NCI-H1105 (cell line): ENCODE measurements around the gene CIRBP.
A peak's percentile ranks its signal among the peaks of the same experiment; 100 is the strongest.

ENCODE experiments used
- DNase-seq: peaks from one replicate; lab custom pipeline; 2025; lab: John Stamatoyannopoulos, UW

The CIRBP gene

DNA sequence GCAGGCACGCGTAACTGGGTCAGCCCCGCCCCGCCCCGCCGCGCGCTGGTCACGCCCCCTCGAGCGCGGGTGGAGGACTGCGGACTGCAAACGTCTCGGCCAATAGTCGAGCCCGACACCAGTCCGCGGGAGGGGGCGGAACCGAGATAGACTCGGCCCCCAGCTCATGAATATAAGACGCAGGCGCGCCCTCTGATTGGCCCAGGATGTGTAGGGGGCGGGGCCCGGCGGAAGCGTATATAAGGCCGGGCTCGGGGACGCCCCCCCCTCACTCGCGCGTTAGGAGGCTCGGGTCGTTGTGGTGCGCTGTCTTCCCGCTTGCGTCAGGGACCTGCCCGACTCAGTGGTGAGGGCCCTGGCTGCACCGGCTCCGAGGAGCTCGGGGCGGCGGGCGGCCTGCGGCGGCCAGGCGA lies at the start of gene CIRBP:
Gene CIRBP (plus strand): TSS at position 268 of the 413 bp plus-strand sequence. CDS start 1,602 bp downstream, outside the sequence.
- DNase-seq, result peak; percentile 98

GRCh38 chr19:1219786-1220476 lies 49.2 kb upstream of the CIRBP start:
- DNase-seq, result no peak

- no peak for DNase-seq
These were observed 48.6 kb upstream of the CIRBP start for GRCh38 chr19:1220477-1220930.

DNA sequence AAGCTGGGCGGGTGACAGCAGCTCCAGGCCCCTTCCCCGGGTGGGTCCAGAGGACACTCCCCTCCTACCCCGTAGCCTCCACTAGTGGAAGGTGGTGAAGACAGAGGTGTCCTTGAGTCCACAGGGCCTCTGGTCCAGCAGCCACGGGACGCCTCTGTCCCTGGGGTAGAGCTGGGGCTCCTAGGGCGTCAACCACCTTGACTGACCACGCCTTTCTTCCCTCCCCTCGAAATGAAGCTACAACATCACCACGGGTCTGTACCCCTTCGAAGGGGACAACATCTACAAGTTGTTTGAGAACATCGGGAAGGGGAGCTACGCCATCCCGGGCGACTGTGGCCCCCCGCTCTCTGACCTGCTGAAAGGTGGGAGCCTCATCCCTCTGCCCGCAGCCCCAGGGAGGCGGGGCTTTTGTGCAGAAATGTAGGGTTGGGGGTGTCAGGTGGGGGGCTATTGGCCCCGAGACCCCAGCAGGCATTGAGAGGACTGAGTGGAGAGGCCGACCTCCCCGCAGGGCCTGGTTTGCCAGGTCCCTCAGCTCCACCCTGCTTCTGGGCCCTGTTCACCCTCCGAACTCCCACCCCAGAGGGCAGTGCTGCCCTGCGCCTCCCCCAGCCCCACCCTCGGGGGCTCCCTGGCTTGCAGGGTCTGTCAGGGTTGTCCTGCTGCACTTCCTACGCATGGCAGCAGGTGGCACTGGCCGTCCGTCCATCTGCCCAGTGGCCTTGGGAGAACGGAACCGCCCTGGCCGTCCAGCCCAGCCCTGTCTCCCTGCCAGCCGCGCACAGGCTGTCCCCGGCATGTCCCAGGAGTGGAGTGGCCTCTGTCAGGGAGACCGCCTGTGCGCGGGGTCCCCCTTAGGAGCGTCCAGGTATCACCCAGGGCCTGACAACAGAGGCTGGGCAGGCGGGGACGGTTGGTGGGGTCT lies 47.9 kb upstream of the CIRBP start:
- DNase-seq, result no peak

DNA sequence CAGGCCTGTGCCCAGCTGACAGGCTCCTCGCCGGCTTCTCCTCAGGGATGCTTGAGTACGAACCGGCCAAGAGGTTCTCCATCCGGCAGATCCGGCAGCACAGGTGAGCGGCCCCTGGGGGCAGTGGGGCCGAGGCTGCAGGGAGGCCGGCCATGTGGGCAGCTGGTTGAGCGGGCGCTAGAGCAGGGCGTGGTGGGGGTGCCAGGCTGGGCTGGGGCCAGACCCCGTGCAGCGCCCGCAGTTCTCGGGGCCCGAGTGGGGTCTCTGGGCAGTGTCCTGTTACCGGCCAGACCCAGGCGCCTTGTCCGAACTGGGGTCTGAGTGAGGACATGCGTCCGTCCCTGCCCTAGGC lies 47.3 kb upstream of the CIRBP start:
- DNase-seq, result no peak

GRCh38 chr19:1222394-1222793 lies 46.7 kb upstream of the CIRBP start:
- DNase-seq, result no peak

GRCh38 chr19:1223018-1223855 lies 45.9 kb upstream of the CIRBP start:
- no peak for DNase-seq

DNA sequence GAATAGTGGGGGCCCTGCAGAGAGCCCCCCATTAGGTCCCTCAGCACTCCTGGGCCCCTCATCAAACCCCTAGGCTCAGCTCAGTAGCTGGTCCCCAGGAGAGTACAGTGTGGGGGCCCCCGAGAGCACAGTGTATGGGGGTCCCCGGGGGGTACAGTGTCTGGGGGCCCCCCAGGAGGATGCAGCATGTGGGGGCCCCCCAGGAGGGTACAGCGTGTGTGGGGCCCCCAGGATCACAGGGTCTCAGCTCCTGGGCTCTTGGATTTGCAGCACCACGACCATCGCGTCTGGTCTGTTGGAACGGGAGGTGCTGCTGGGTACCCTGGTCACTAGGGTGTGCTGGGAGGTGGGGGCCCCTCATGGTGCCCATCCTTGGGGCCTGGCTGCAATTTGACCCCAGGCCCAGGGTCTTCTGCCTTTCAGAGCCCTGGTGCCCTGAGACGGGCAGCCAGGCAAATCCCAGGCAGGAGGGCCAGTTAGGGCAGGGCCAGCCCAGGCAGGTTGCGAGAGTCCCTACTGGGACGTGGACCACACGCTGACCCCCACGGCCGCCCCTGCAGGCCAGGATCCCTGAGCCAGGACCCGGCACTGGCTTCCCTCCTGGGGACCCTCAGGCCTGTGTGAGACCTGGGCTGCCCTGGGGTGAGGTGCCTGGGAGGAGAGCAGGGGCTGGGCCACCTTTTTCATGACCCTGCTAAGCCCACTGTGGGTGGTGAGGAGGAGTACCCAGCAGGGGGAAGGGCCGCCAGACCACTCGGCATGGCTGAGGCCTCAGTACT lies 44.9 kb upstream of the CIRBP start:
- no peak for DNase-seq

DNA sequence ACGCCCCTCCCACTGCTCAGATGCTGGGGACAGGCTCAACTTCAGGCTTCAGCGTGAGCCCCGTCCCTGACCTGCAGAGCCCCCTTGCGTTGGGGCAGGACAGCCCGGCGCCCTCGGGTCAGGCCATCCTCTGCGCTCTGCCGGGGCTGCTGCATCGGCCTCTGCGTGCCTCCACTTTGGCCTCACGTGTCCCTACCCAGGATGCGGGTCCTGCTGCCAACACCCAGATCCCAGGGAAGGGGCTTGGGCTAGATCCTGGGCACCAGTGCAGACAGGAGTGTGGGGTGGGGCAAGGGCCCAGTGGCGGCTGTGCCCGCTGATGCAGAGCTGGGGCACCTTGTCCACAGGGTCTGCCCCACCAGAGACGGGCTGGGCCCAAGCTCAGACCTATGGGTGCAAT lies 44.3 kb upstream of the CIRBP start:
- no peak for DNase-seq

DNA sequence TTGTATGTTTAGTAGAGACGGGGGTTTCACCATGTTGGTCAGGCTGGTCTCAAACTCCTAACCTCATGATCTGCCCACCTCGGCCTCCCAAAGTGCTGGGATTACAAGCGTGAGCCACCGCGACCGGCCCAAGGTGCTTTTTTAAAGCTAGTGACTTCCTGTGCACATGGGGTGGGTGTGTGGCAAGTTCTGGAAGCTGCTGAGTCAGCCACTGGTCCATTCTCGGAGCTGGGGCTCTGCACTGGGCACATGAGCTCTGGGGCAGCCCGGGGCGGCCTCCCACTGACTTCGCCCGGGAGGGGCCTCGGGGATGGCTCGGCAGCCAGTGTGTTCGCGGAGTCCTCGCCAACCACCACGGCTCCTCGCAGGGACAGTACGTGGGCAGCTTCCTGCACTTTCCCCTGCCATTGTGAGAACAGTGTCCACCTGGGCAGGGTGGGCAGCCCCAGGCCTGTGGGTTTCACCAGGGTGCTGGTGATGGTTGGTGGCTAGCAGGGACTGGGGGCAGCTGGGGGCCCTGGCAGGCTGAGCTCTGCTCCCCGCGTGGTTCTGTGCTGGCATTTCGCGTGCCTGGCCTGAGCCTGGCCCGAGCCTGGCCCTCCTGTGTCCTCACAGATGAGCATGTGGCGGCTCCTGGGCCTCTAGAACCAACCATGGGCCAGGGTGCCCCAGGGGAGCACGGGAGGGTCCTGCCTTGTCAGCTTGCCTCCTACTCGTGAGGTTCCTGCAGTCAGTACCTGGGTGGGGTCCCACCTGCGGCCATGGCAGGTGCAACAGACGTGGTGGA lies 43.5 kb upstream of the CIRBP start:
- no peak for DNase-seq

- DNase-seq, result no peak
These were observed 43.0 kb upstream of the CIRBP start for GRCh38 chr19:1226227-1226518.

GRCh38 chr19:1226522-1227303 lies 42.4 kb upstream of the CIRBP start:
- no peak for DNase-seq

DNA sequence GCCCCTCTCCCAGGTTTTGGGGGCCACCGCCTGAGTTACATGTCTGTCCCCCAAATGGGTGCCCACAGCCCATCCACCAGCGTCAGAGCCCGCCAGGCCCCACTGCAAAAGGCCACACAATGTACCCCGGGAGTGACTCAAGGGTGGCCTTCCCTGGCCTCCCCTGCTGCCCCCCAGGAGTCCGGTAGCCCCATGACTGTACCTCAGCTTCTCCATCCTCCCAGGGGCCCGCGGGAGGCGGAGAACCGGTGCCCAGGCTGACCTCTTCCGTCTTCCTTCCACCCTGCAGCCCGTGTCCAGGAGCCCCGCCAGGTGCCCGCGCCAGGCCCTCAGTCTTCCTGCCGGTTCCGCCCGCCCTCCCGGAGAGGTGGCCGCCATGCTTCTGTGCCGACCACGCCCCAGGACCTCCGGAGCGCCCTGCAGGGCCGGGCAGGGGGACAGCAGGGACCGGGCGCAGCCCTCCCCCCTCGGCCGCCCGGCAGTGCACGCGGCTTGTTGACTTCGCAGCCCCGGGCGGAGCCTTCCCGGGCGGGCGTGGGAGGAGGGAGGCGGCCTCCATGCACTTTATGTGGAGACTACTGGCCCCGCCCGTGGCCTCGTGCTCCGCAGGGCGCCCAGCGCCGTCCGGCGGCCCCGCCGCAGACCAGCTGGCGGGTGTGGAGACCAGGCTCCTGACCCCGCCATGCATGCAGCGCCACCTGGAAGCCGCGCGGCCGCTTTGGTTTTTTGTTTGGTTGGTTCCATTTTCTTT lies 41.7 kb upstream of the CIRBP start:
- no peak for DNase-seq

DNA sequence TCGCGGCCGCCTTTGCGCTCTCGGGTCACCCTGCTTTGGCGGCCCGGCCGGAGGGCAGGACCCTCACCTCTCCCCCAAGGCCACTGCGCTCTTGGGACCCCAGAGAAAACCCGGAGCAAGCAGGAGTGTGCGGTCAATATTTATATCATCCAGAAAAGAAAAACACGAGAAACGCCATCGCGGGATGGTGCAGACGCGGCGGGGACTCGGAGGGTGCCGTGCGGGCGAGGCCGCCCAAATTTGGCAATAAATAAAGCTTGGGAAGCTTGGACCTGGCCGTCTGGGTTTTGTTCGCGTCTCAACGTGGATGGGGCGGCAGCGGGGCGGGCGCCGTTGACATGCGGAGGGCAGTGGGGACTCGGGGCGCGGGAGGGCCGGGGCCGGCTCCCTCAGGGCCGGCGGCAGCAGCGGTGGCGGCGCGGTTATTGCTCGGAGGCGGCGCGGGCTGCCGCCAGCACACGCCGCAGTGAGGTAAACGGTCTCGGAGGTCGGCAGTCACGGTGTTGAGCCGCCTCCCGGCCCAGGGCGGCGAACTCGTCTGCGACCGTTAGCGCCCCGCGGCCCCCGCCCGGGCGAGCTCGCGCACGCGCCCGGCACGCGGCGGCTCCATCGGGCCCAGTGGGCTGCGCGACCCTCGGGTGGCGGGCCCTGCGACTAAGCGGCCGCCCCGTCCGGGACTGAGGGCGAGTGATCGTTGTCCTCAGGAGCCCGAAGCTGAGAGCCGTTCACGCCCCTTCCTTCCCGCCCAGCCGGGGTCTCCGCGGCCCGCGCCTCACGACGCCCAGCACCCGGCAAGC lies 40.8 kb upstream of the CIRBP start:
- DNase-seq, result no peak

- DNase-seq, result no peak
These were observed 39.8 kb upstream of the CIRBP start for GRCh38 chr19:1229056-1229923.

- no peak for DNase-seq
These were observed 39.0 kb upstream of the CIRBP start for GRCh38 chr19:1229924-1230782.
